Keratinocyte (primary cell): Measurements from ENCODE around the gene FOXP3. TPM values are rescaled to one million over a fixed set of nuclear protein-coding genes. Genes with fewer than 3 reads are reported as not detected.

ENCODE experiments used
- DNase-seq: peaks from one replicate; pipeline ENCODE4 v3.0.0-alpha.2; 2011; ENCODE audit warnings: low read depth, missing footprints, low spot score
- FAIRE-seq: peaks from 2 replicates; lab custom pipeline; 2011; peaks lifted over from hg19 to GRCh38; lab: Jason Lieb, UNC
- H2AFZ ChIP-seq: 2 replicates; pipeline ENCODE4 v1.6.0; 2012; ENCODE audit warnings: low read length, control low read depth, inconsistent platforms; ENCODE audit not compliant: control insufficient read depth
- H3K27ac ChIP-seq: 2 replicates; pipeline ENCODE4 v1.5.1; 2011; ENCODE audit warnings: low read length; ENCODE audit not compliant: control insufficient read depth, insufficient read depth
- H3K27me3 ChIP-seq: 3 replicates; pipeline ENCODE4 v1.6.0; 2011; ENCODE audit warnings: low read length; ENCODE audit not compliant: control insufficient read depth, insufficient read depth; ENCODE audit errors: extremely low read depth
- H3K36me3 ChIP-seq, 2 experiments: 2 replicates in 1 of 2; 3 replicates in 1 of 2; pipeline ENCODE4 v1.5.1; 2011; ENCODE audit warnings: low read length in 2 of 2, mild to moderate bottlenecking in 1 of 2; ENCODE audit not compliant: control insufficient read depth in 2 of 2, insufficient read depth in 2 of 2; ENCODE audit errors: extremely low read depth in 1 of 2
- H3K4me1 ChIP-seq: 3 replicates; pipeline ENCODE4 v1.5.1; 2011; ENCODE audit warnings: low read length; ENCODE audit not compliant: control insufficient read depth, insufficient read depth; ENCODE audit errors: extremely low read depth
- H3K4me2 ChIP-seq: 3 replicates; pipeline ENCODE4 v1.6.0; 2011; ENCODE audit warnings: low read depth, low read length; ENCODE audit not compliant: control insufficient read depth, insufficient read depth; ENCODE audit errors: extremely low read depth
- H3K4me3 ChIP-seq, 3 experiments: fragments of 200-600 bp in 1 of 3; sonication (generic) in 1 of 3; 2 replicates in 2 of 3; 3 replicates in 1 of 3; pipeline ENCODE4 v1.5.1; 2011 to 2016; ENCODE audit warnings: low read length in 3 of 3, mild to moderate bottlenecking in 3 of 3, control low read depth in 2 of 3, inconsistent platforms in 1 of 3, low read depth in 1 of 3, mixed read lengths in 1 of 3, mixed run types in 1 of 3, moderate library complexity in 1 of 3; ENCODE audit not compliant: control insufficient read depth in 2 of 3, insufficient read depth in 2 of 3; ENCODE audit errors: extremely low read depth in 1 of 3
- H3K79me2 ChIP-seq: 2 replicates; pipeline ENCODE4 v1.6.0; 2012; ENCODE audit warnings: low read length; ENCODE audit not compliant: control insufficient read depth, insufficient read depth
- H3K9ac ChIP-seq: 3 replicates; pipeline ENCODE4 v1.6.0; 2011; ENCODE audit warnings: low read length; ENCODE audit not compliant: control insufficient read depth, insufficient read depth; ENCODE audit errors: extremely low read depth
- H3K9me1 ChIP-seq: 3 replicates; pipeline ENCODE4 v1.6.0; 2011; ENCODE audit warnings: low read length; ENCODE audit not compliant: control insufficient read depth, insufficient read depth; ENCODE audit errors: extremely low read depth
- H3K9me3 ChIP-seq: 2 replicates; pipeline ENCODE4 v1.5.1; 2012; ENCODE audit warnings: low read depth, low read length; ENCODE audit not compliant: control insufficient read depth
- H4K20me1 ChIP-seq: 3 replicates; pipeline ENCODE4 v1.6.0; 2011; ENCODE audit warnings: low read length; ENCODE audit not compliant: control insufficient read depth, insufficient read depth; ENCODE audit errors: extremely low read depth
- EZH2 ChIP-seq: IDR thresholded peaks from one replicate; pipeline ENCODE4 v1.6.1; 2012; ENCODE audit warnings: inconsistent platforms, mild to moderate bottlenecking, low read length, moderate library complexity
- dilution Hi-C: fragments of 300-500 bp; cut with MboI; formaldehyde crosslinking; loops from one replicate; pipeline ENCODE4 v1.7.0; 2020; ENCODE audit warnings: low sequenced_read_pairs; ENCODE audit not compliant: extremely low pct_ligation_motif_present
- polyA plus RNA-seq, 5 experiments: library from polyadenylated mRNA; depleted of rRNA in 3 of 5; stranded (reverse) in 3 of 5; stranded (forward) in 1 of 5; unstranded in 1 of 5; fragments of >200 nt; gene quantifications; 1 replicate in 1 of 5; 2 replicates in 3 of 5; 3 replicates in 1 of 5; pipeline versions ENCODE4 v1.2.1 to v1.2.3, GENCODE V29; 2011 to 2012; ENCODE audit warnings: missing spikeins in 2 of 5, low read depth in 1 of 5, low replicate concordance in 1 of 5
- TF ChIP-seq, protein P1 (sequence below), 3 experiments: IDR thresholded peaks in 1 of 3; conservative IDR thresholded peaks in 1 of 3; optimal IDR thresholded peaks in 1 of 3; 2 replicates in 2 of 3; 3 replicates in 1 of 3; pipeline versions ENCODE3 to v1.5.1; 2011; ENCODE audit warnings: low read length in 3 of 3, mild to moderate bottlenecking in 3 of 3, moderate library complexity in 2 of 3, control low read depth in 1 of 3, inconsistent platforms in 1 of 3; ENCODE audit not compliant: insufficient read depth in 2 of 3; ENCODE audit errors: extremely low read depth in 1 of 3

Gene FOXP3
- polyA plus RNA-seq, 1 donor (not counting 4 experiments of a cell fraction or from before 2014, with no cell fraction given): 0.05 TPM

GRCh38 chrX:49210406-49210805, 54.1 kb downstream of the FOXP3 start:
- DNase-seq (no peak), FAIRE-seq (no peak)
- Histone ChIP-seq H2AFZ (no peak overlapping the region), H3K27me3 (no peaks in the 10 kb centered on the region), H3K9me3 (no peaks in the 10 kb centered on the region), H3K4me3 (no peak overlapping the region), H3K9me1 (no peaks in the 10 kb centered on the region), H3K79me2 (no peaks in the 10 kb centered on the region), H3K4me1 (no peaks in the 10 kb centered on the region), H3K9ac (no peak overlapping the region), H3K4me2 (no peak overlapping the region), H4K20me1 (no peaks in the 10 kb centered on the region), H3K27ac (no peak overlapping the region), H3K36me3 (no peaks in the 10 kb centered on the region)
- dilution Hi-C loops: no loop called here
- TF ChIP-seq, protein P1, sequence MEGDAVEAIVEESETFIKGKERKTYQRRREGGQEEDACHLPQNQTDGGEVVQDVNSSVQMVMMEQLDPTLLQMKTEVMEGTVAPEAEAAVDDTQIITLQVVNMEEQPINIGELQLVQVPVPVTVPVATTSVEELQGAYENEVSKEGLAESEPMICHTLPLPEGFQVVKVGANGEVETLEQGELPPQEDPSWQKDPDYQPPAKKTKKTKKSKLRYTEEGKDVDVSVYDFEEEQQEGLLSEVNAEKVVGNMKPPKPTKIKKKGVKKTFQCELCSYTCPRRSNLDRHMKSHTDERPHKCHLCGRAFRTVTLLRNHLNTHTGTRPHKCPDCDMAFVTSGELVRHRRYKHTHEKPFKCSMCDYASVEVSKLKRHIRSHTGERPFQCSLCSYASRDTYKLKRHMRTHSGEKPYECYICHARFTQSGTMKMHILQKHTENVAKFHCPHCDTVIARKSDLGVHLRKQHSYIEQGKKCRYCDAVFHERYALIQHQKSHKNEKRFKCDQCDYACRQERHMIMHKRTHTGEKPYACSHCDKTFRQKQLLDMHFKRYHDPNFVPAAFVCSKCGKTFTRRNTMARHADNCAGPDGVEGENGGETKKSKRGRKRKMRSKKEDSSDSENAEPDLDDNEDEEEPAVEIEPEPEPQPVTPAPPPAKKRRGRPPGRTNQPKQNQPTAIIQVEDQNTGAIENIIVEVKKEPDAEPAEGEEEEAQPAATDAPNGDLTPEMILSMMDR (optimal IDR thresholded peaks at IDR 0.05 in 1 of 3, IDR thresholded peaks at IDR 0.05 in 1 of 3, conservative IDR thresholded peaks at IDR 0.05 in 1 of 3; ENCODE audit: extremely low read depth in 1 of 3, insufficient read depth in 2 of 3, low read length in 3 of 3): no peak
- no peak for TF ChIP-seq EZH2

DNA sequence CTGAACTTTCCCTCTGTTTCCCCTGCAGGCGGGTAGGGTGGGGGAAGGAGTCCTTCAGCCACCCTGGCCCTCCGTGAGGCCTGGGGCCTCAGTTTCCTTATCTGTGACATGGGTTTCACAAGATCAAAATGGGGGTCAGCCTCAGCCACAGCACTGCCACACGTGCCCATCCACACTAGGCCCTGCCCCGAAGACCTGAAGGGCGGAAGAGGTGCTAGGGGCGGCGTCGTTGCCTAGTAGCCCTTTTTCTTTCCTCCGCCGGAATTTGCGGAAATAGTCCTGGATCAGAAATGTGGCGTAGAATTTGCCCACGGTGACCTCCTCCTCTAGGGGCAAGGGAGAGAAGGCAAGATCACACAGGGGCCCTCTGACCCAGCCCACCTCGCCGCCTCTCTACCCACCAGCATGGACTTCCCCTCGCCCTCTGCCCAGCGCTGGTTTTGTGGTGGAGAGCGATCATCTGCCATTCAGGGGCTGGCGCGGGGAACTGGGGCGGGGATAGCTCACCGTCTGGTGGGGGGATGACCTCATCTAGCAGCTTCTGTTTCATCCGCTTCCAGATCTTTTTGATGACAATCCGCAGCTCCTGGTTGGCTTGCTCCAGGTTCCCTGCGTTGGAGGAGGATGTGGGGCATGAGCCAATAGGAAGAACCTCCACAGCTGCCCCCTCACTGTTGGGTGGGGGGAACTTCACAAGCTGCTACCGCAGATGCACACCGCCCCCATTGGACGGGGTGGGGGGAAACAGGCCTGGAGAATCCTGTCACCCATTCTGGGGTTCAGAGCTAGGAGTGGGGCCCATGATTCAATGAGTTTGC, 54.9 kb downstream of the FOXP3 start:
- TF ChIP-seq, protein P1 (optimal IDR thresholded peaks at IDR 0.05 in 1 of 3, IDR thresholded peaks at IDR 0.05 in 1 of 3, conservative IDR thresholded peaks at IDR 0.05 in 1 of 3; ENCODE audit: extremely low read depth in 1 of 3, insufficient read depth in 2 of 3, low read length in 3 of 3): no peak
- TF ChIP-seq EZH2: no peak
- no peak overlapping the region for H3K4me2 ChIP-seq
- no peak overlapping the region for H2AFZ ChIP-seq
- H3K9me3 ChIP-seq: no peaks in the 10 kb centered on the region
- no peak overlapping the region for H3K27ac ChIP-seq
- no peaks in the 10 kb centered on the region for H3K9me1 ChIP-seq
- DNase-seq (no peak), FAIRE-seq (no peak)
- no peaks in the 10 kb centered on the region for H3K27me3 ChIP-seq
- no peaks in the 10 kb centered on the region for H4K20me1 ChIP-seq
- no peaks in the 10 kb centered on the region for H3K36me3 ChIP-seq
- no peak overlapping the region for H3K4me3 ChIP-seq
- H3K79me2 ChIP-seq: no peaks in the 10 kb centered on the region
- no peak overlapping the region for H3K9ac ChIP-seq
- no peaks in the 10 kb centered on the region for H3K4me1 ChIP-seq
- dilution Hi-C loops: no loop called here
